Motor neuron (in vitro differentiated cells): ENCODE measurements around the gene SLC2A13. TPM values are rescaled to one million over a fixed set of nuclear protein-coding genes. Genes with fewer than 3 reads are reported as not detected.
"Not testable (repeated sequence)": the region's sequence is repeated elsewhere in the genome, so short reads cannot be mapped to it uniquely, and the experiment has no call there.

Experiments
- ATAC-seq, 8 experiments: fragments of 200-7000 bp; cut with Tn5 transposase; replicated peaks in 6 of 8; 2 replicates each; pipeline ENCODE4 v1.8.0; 2021; ENCODE audit warnings: mild to moderate bottlenecking in 8 of 8, moderate library complexity in 8 of 8
- H3K27ac ChIP-seq, 2 donors: fragments of 250-450 bp; sonication (Bioruptor Pico); 2 replicates each; pipeline ENCODE4 v1.9.0; 2021; ENCODE audit warnings: antibody characterized with exemption in 2 of 2, mild to moderate bottlenecking in 2 of 2, moderate library complexity in 1 of 2
- H3K4me1 ChIP-seq, 2 donors: fragments of 250-450 bp; sonication (Bioruptor Pico); replicated peaks in 1 of 2; 2 replicates each; pipeline ENCODE4 v1.6.1; 2021; ENCODE audit warnings: antibody characterized with exemption in 2 of 2, mild to moderate bottlenecking in 2 of 2, moderate library complexity in 1 of 2
- H3K4me3 ChIP-seq, 5 donors: fragments of 250-450 bp; sonication (Bioruptor Pico); 2 replicates each; pipeline ENCODE4 v1.9.0; 2021; ENCODE audit warnings: antibody characterized with exemption in 5 of 5, mild to moderate bottlenecking in 5 of 5, moderate library complexity in 4 of 5
- WGBS, 10 experiments: fragments of 450-650 bp; shearing (Covaris generic); methylation state at CpG; one replicate each; pipeline ENCODE4 v1.0.0; 2022; 5-methylcytosine and 5-hydroxymethylcytosine counted together
- in situ Hi-C, 9 experiments: fragments of 400-800 bp; cut with MboI; loops; one replicate each; pipeline ENCODE4 v1.15.0; 2021; ENCODE audit warnings: low sequenced_read_pairs in 9 of 9, low pct_unique_long_range_greater_than_20kb in 2 of 9; ENCODE audit not compliant: unreplicated experiment in 9 of 9
- total RNA-seq, 8 experiments: library from RNA; unstranded; fragments of 300-600 nt; gene quantifications; 2 replicates each; pipeline versions ENCODE4 v1.2.3 to v1.2.4, GENCODE V29; 2022

Gene SLC2A13
- total RNA-seq, 8 experiments from 2014 or later: 4.0 to 26.7 (median 7.4) TPM

DNA sequence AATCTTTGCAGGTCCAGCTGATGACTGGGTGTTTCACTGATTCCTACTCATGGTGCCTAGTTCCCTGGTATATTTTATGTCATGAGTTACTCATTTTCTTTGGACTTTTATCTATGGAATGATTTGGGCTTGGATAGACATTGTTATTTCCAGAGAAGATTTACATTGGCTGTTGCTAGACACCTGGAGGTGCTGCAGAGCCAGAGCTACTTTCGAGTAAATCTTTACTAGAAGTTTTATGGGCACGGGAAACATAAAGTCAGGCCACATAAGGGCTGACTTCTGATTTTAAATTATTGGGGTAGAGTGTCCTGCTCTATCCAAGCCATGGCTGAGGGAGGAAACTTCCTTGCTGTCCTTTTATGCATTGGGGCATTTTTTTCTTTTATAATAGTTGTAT is 310.4 kb downstream of the SLC2A13 start:
- Histone ChIP-seq H3K4me1 (no peaks in the 10 kb centered on the region), H3K4me3 (no peak overlapping the region), H3K27ac (no peak overlapping the region)
- in situ Hi-C loops: no loop called here
- ATAC-seq: no peak
- WGBS, 10 experiments: 67 to 100% (median 83%) methylated on average over 1 to 2 of the region's 2 CpGs; no CpG with 5 or more reads in 2 of the 10 experiments

DNA sequence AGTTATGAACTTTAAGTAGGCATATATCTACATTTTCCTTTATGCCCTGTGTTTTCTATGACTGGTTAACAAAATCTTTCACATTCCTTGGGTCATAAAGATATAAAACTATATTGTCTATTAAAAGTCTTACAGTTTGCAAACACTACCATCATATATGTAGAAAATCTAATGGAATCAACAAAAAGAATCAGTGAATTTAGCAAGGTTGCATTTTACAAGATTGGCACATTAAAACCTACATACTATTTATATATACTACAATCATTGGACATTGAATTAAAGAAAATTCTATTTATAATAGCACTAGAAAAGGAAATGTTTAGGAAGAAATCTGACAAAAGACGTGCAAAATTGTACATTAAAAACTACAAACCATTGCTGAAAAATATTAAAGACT is 312.9 kb downstream of the SLC2A13 start:
- H3K27ac ChIP-seq: no peak overlapping the region
- in situ Hi-C loops: no loop called here
- no peak overlapping the region for H3K4me3 ChIP-seq
- H3K4me1 ChIP-seq: no peaks in the 10 kb centered on the region
- 22 to 100% (median 82%) methylated on average over 1 of the region's 1 CpG; no CpG with 5 or more reads in 1 of the 10 experiments for WGBS, 10 experiments
- no peak for ATAC-seq

DNA sequence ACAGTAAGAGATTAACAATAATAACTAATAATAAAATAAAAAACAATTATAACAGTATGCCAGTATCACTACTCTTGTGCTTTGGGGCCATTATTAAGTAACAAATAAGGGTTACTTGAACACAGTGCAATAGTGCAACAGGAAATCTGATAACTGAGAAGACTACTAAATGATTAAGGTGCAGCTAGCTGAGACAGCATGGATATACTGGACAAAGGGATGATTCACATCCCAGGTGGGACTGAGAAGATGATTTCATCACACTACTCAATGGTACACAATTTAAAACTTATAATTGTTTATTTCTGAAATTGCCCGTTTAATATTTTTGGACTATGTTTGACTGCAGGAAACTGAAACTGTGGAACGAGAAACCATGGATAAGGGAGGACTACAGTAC is 317.6 kb downstream of the SLC2A13 start:
- no peaks in the 10 kb centered on the region for H3K4me1 ChIP-seq
- ATAC-seq: no peak
- in situ Hi-C loops: no loop called here
- H3K27ac ChIP-seq: no peak overlapping the region
- WGBS, 10 experiments: 84 to 100% (median 100%) methylated on average over 1 to 2 of the region's 2 CpGs; no CpG with 5 or more reads in 1 of the 10 experiments
- H3K4me3 ChIP-seq: no peak overlapping the region

DNA sequence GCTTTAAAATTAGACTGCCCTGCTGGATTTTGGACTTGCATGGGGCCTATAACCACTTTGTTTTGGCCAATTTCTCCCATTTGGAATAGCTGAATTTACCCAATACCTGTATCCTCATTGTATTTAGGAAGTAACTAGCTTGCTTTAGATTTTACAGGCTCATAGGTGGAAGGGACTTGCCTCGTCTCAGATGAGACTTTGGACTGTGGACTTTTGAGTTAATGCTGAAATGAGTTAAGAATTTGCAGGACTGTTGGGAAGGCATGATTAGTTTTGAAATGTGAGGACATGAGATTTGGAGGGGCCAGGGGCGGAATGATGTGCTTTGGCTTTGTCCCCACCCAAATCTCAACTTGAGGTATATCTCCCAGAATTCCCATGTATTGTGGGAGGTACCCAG is 320.1 kb downstream of the SLC2A13 start:
- H3K4me1 ChIP-seq, in situ Hi-C loops: not testable (repeated sequence)

DNA sequence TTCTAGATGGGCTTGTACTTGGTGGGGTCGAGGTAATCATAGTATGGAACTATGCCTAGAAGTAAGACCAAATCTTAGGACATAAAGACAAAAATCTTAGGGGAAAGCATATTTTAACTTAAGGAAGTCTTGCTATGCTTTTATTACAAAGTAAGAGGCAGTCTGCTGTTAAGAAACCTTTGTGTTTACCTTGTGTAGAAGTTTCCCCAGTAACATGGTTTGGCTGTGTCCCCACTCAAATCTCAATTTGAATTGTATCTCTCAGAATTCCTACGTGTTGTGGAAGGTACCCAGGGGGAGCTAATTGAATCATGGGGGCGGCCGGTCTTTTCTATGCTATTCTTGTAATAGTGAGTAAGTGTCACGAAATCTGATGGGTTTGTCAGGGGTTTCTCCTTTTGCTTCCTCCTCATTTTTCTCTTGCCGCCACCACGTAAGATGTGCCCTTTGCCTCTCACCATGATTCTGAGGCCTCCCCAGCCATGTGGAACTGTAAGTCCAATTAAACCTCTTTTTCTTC is 323.8 kb downstream of the SLC2A13 start:
- in situ Hi-C loops: no loop called here
- H3K27ac ChIP-seq: no peak overlapping the region
- no peak for ATAC-seq
- WGBS, 10 experiments: 20 to 90% (median 50%) methylated on average over 1 to 5 of the region's 7 CpGs; no CpG with 5 or more reads in 1 of the 10 experiments
- H3K4me3 ChIP-seq: no peak overlapping the region
- no peaks in the 10 kb centered on the region for H3K4me1 ChIP-seq

More for the DNA sequence above, 320.1 kb downstream of the SLC2A13 start:
- 73 to 100% (median 88%) methylated on average over 1 to 2 of the region's 2 CpGs; no CpG with 5 or more reads in 7 of the 10 experiments for WGBS, 10 experiments
- not testable (repeated sequence) for H3K27ac ChIP-seq, ATAC-seq, H3K4me3 ChIP-seq

DNA sequence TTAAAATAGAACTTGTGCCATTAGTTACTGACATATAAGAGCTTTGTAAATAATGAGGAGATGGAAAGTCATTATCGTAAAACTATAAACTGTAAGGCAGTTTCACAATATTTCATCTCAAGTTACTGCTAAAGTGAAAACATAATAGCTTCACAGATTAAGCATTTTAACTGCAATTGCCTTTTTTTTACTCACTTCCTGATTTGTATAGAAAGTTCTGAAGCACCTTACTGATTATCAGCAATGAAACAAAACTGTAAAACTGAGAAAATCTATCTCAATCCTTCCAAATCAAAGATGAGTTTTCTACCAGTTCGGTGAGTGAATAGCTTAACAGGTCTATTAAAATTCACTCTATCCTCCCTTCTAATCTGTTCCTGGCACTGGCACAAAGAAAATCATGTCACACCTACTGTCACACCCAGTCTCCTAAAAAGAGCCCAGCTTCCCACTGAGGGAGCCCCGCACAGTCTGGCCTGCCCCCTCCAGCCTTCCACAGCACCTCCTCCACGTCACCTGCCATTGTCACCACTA is 324.9 kb downstream of the SLC2A13 start:
- WGBS, 10 experiments: 42 to 100% (median 85%) methylated on average over 1 to 4 of the region's 4 CpGs; no CpG with 5 or more reads in 1 of the 10 experiments
- Histone ChIP-seq H3K4me1 (no peaks in the 10 kb centered on the region), H3K4me3 (no peak overlapping the region), H3K27ac (no peak overlapping the region)
- ATAC-seq: no peak
- in situ Hi-C loops: no loop called here

DNA sequence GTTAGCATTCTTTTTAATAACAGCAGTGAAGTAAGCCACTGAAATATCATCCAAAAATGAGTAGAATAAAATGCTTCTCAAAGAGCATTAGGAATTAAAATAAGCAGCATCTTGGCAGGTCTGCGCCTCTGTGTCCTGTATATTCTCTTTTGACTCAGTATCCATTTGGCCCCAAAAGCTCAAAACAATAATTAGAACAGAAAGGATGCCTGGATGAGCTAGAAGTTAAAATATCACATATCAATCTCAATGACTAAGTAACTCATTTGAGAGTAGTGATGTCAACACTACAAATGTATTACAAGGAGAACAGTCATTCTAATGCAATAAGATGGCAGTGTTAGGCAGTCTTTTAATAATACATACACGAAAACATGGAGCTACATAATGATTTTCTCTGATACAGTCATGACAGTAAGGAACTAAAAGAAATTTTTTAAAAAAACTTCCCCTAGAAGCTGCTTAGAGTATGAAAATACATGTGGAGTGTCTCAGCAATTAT is 325.4 kb downstream of the SLC2A13 start:
- in situ Hi-C loops: no loop called here
- peak in 5 of 8 experiments; percentile 12 to 90 (median 69) for ATAC-seq
- 33 to 100% (median 78%) methylated on average over 1 to 2 of the region's 2 CpGs for WGBS, 10 experiments
- no peak overlapping the region for H3K27ac ChIP-seq
- no peak overlapping the region for H3K4me3 ChIP-seq
- no peaks in the 10 kb centered on the region for H3K4me1 ChIP-seq

DNA sequence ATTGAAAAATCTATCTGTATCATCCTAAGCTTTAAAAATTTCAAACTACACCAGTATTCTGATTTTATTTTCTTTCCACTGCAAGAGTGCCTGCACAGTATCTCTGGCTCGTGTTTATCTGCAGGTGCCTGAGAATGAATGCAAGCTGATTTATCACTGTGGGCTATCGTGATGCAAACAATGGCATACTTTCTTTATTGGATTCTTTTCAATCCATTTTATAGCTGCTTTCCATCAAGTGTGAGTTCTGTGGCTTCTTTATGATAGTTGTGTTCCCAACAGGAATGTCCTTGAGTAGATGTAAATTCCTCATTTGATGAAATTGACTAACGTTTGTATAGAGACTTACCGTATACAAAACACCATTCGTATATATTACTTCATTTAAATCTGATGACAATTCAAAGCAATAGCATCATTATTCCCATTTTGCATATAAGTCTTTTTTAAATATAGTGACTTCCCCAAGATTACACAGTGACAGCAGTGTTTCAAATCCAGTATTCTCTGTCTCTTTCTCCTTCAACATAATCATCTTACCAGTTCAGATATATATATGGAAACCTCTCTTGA is 326.0 kb downstream of the SLC2A13 start:
- in situ Hi-C loops: no loop called here
- Histone ChIP-seq H3K27ac (no peak overlapping the region), H3K4me3 (no peak overlapping the region), H3K4me1 (no peaks in the 10 kb centered on the region)
- 51 to 88% (median 72%) methylated on average over 2 to 5 of the region's 5 CpGs for WGBS, 10 experiments
- ATAC-seq: no peak

DNA sequence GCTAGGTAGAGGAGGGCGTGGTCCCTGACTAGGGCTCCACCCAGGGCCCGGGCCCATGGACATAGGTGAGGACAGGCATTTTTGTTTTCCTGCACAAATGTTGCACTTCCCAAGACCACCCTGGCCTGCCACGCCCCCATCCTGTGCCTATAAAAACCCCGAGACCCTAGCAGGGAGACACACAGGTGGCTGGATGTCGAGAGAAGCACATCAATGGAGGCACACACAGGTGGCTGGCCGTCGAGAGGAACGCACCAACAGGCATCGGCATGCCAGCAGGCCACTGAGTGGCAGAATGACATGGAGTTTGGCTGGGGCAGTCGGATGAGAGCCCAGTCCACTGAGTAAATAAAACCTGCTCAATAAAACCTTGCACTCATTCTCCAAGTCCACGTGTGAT is 328.4 kb downstream of the SLC2A13 start:
- H3K4me1 ChIP-seq: no peaks in the 10 kb centered on the region
- ATAC-seq: no peak
- in situ Hi-C loops: no loop called here
- WGBS, 10 experiments: 60 to 93% (median 80%) methylated on average over 1 to 7 of the region's 11 CpGs; no CpG with 5 or more reads in 5 of the 10 experiments
- H3K4me3 ChIP-seq: no peak overlapping the region
- no peak overlapping the region for H3K27ac ChIP-seq

DNA sequence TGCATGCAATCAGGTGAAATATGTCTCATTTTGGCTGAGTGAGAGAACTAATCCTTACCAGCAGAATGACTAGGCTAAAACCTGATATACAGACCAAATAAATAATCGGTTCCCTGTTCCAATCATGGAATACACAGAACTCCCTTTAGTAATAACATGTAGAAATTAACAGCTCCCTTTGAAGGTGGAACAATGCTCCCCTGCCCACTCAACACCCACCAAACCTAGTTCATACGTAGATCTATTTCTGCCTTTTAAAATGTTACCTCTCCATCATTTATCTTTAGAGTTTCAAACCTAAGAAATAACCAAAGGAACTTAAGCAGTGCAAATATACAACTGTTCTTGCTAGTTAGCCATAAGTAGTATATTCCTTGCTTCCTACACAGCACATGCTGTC is 332.6 kb downstream of the SLC2A13 start:
- no peaks in the 10 kb centered on the region for H3K4me1 ChIP-seq
- ATAC-seq: no peak
- no peak overlapping the region for H3K4me3 ChIP-seq
- H3K27ac ChIP-seq: no peak overlapping the region
- 59 to 100% (median 88%) methylated on average over 1 to 2 of the region's 2 CpGs; no CpG with 5 or more reads in 5 of the 10 experiments for WGBS, 10 experiments
- in situ Hi-C loops: loop anchor here in 5 of 9 experiments (25.0 kb wide), 3 partner anchors 239 to 539 kb away; partner anchors contain the start of gene SLC2A13 (in 4 of the 5)

DNA sequence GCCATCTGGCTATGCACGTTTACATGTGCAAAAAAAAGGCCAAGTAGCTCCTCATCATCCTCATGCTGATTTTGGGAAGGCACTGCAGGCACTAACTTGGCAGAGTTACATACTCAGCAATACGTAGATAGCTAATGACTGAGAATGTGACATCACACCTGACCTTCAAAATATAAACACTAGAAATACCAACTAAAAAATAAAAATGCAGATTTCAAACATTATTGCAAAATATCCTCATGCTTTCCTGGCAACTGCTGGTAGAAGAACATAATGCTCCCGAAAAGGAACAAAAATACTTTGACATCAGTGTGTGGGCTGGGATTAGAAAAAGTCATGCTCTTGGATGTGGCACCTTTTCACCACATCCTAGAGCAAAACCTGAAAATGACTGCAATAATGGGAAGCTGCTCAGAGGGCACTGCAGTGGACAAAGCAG is 333.0 kb downstream of the SLC2A13 start:
- H3K4me3 ChIP-seq: no peak overlapping the region
- 10 to 100% (median 80%) methylated on average over 1 to 3 of the region's 3 CpGs; no CpG with 5 or more reads in 1 of the 10 experiments for WGBS, 10 experiments
- no peaks in the 10 kb centered on the region for H3K4me1 ChIP-seq
- peak in 1 of 8 experiments; percentile 43 for ATAC-seq
- in situ Hi-C loops: loop anchor here in 5 of 9 experiments (25.0 kb wide), 3 partner anchors 239 to 539 kb away; partner anchors contain the start of gene SLC2A13 (in 4 of the 5)
- no peak overlapping the region for H3K27ac ChIP-seq

DNA sequence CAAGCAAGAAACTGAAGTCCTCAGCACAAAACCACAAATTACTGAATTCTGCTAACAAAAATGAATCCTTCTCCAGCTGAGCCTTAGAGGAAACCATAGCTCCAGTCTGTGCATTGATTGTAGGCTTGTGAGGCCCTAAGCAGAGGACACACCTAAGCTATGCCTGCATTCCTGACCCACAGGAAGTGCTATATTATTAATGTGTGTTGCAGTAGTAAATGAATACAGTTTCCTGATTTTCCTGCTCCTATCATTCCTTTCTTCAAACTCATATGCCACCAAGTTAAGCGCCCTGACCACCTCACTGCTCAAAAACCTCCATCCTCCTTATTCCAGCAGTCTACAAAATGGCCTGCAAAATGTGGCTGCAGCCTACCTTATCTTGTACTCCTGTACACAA is 334.4 kb downstream of the SLC2A13 start:
- ATAC-seq: no peak
- no peak overlapping the region for H3K4me3 ChIP-seq
- in situ Hi-C loops: loop anchor here in 5 of 9 experiments (25.0 kb wide), 3 partner anchors 241 to 541 kb away; partner anchors contain the start of gene SLC2A13 (in 4 of the 5)
- H3K4me1 ChIP-seq: no peaks in the 10 kb centered on the region
- H3K27ac ChIP-seq: no peak overlapping the region
- 100% methylated on average over 1 of the region's 1 CpG; no CpG with 5 or more reads in 4 of the 10 experiments for WGBS, 10 experiments

DNA sequence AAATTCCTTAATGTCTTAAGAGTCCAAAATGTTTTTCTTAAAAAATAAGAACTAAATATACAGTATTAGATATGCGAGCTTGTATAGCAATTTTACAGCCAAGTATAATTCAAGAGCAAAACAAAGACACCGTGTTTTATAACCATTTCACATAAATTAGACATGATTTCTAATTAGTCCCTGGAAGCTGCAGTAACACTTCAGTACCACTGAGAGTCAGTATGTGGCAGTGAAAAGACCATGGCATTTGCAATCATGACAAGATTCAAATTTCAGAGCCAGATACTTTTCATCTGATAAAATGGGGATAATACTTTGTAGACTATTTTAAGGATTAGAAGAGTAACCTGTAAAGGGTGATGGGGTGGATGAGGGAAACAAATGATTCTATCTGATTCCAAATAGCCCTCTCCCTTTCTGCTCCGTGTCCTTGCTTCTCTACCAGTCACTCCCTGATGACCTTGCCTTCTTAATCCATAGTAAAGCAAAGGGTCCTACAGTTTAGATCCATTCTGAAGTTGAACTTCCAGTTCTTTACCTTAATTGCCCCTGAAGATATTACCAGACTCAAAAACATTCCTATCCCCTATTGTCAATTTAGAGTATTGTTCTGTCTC is 340.8 kb downstream of the SLC2A13 start:
- peak in 4 of 8 experiments; percentile 37 to 58 (median 50) for ATAC-seq
- in situ Hi-C loops: loop anchor here in 6 of 9 experiments (10.0 to 25.0 kb wide), 5 partner anchors 247 to 547 kb away; partner anchors contain the start of gene SLC2A13 (in 5 of the 6)
- no peak overlapping the region for H3K4me3 ChIP-seq
- H3K4me1 ChIP-seq: peaks cover 3 to 4% of the 10 kb centered on the region in 2 donors
- 13 to 100% (median 44%) methylated on average over 1 to 3 of the region's 3 CpGs for WGBS, 10 experiments
- H3K27ac ChIP-seq: no peak overlapping the region
